ENCODE results near the gene SMG6. TPM values are rescaled to one million over a fixed set of nuclear protein-coding genes. Genes with fewer than 3 reads are reported as not detected.

SMG6 gene
- total and polyA plus RNA-seq, 2 of the 4 experiments (the other 2 are of a cell fraction): 16.3 to 30.3 TPM

DNA sequence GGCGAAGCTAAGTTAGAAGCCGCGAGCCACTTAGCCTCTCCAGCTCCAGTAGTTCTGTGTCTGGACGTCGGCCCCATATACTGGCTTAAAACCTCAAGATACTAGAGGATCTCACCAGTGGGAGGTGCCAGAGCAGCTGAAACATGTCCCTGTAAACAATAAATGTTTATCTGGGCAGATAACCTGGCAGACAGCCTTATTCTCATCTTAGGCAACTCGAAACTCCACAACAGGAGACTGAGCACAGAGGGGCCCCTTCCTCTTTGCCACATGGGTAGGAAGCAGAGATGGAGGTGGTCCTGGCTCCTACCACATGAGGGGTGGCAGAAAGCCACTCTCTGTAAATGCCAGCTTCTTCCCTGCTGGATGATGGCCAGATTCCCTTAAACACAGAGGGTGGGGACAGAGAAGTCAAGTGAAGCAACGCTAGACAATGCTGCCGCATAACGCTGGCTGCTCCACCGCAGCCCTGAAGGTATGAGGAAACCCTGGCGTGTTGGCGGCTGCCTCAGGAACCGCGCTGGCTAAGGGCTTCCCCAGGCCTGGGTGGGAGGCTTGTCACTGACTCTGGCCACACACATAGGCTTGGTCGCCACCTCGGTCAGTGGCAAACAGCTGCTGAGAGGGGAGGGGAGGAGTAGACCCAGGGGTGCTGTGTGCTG, 180.8 kb downstream of the SMG6 start (continued):
- TF ChIP-seq FOS (IDR thresholded peaks at IDR 0.05; ENCODE audit: low read depth, low read length) (no peak), NFE2L2 (IDR thresholded peaks at IDR 0.05; ENCODE audit: low read depth, low read length) (peak; percentile 1; the same call in 1 of the 2 replicates)

DNA sequence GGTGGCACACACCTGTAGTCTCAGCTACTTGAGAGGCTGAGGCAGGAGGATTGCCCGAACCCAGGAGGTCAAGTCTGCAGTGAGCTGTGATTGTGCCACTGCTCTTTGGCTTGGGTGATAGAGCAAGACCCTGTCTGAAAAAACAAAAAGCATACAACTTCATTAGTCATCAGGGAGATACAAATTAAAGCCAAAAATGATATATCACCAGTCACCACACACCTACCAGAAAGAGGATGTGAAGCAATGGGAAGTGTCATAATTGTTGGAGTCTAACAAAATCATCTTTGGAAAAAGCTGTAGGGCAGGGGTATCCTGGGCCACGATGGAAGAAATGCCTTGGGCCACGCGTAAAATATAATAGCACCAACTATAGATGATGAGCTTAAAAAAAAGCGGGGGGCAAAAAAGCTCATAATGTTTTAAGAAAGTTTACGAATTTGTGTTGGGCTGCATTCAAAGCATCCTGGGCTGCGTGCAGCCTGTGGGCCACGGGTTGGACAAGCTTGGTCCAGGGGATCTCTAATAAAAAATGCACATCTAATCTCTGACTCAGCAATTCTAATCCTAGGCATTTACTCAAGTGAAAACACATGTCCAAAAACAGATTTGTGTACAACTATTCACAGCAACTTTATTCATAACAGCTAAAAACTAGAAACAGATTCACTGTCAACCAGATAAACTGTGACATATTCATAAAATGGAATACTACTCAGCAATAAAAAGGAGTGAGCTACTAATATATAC, 182.8 kb downstream of the SMG6 start:
- DNase-seq: peak; percentile 37
- no TSS peak for BruUV-seq (replicated peaks)
- H3K4me1 ChIP-seq (ENCODE audit: control insufficient read depth, insufficient read depth, low read length): peaks cover 23% of the 10 kb centered on the region
- no peak overlapping the region for H2AFZ ChIP-seq (replicated peaks; ENCODE audit: low read length, poor library complexity)
- no peak overlapping the region for H3K18ac ChIP-seq (ENCODE audit: low read depth, low read length)
- H3K23ac ChIP-seq (ENCODE audit: low read depth, low read length): no peak overlapping the region
- H2AK5ac ChIP-seq (ENCODE audit: low read depth, low read length): 0 out of 2 replicates have a peak overlapping the region, but pooled peaks have one; percentile 29
- H3K9me3 ChIP-seq (ENCODE audit: control insufficient read depth, insufficient read depth, low read length): no peaks in the 10 kb centered on the region
- H3K56ac ChIP-seq (ENCODE audit: extremely low read depth, insufficient read depth, low read length): no peak overlapping the region
- no peak overlapping the region for H4K5ac ChIP-seq (ENCODE audit: low read depth, low read length)
- peaks cover 13% of the 10 kb centered on the region for H3K9me1 ChIP-seq (ENCODE audit: insufficient read depth, low read length)
- intact Hi-C loops (cut with micrococcal nuclease): no loop called here
- CTCF ChIA-PET: interaction anchor here (1.1 to 1.4 kb wide), 2 partner anchors 13 to 62 kb away, joined by 4 read pairs; no protein-coding TSS in a partner anchor
- no peaks in the 10 kb centered on the region for H3K36me3 ChIP-seq (ENCODE audit: control insufficient read depth, insufficient read depth, low read length)
- no peak overlapping the region for H3K9ac ChIP-seq (ENCODE audit: low read depth, low read length)
- no peak overlapping the region for H3K4ac ChIP-seq (ENCODE audit: low read depth, low read length)
- 100% methylated on average over 1 of the region's 8 CpGs; no CpG with 5 or more reads in 1 of the 2 experiments for WGBS, 2 experiments (ENCODE audit: extremely low coverage in 2 of 2, insufficient read length in 1 of 2)
- 0 out of 3 replicates have a peak overlapping the region, but pooled peaks have one; percentile 17 for H2BK15ac ChIP-seq (ENCODE audit: low read depth, low read length)
- H3K27ac ChIP-seq (ENCODE audit: insufficient read depth, low read length): no peak overlapping the region; the same call in 1 of the 2 replicates
- H2AK9ac ChIP-seq (replicated peaks; ENCODE audit: low read depth, low read length, poor library complexity): no peak overlapping the region
- no peak overlapping the region for H4K8ac ChIP-seq (ENCODE audit: low read depth in 2 of 2, low read length in 2 of 2)
- H2BK5ac ChIP-seq (ENCODE audit: low read depth, low read length, poor library complexity, severe bottlenecking): no peak overlapping the region
- no peak overlapping the region for H4K91ac ChIP-seq (ENCODE audit: insufficient read depth, low read depth, low read length)
- TF ChIP-seq MAFK (IDR thresholded peaks at IDR 0.05; ENCODE audit: low read depth, low read length) (peak; percentile 94), RAD21 (IDR thresholded peaks at IDR 0.05; ENCODE audit: low read length) (no peak), CEBPB (IDR thresholded peaks at IDR 0.05; ENCODE audit: low read depth, low read length) (peak; percentile 45; the same call in 1 of the 2 replicates), FOS (IDR thresholded peaks at IDR 0.05; ENCODE audit: low read depth, low read length) (no peak), NFE2L2 (IDR thresholded peaks at IDR 0.05; ENCODE audit: low read depth, low read length) (peak; percentile 63)
- H3K14ac ChIP-seq (replicated peaks; ENCODE audit: low read depth, low read length): no peak overlapping the region; the same call in 1 of the 2 replicates
- H3K79me1 ChIP-seq (ENCODE audit: low read depth in 1 of 2, low read length in 2 of 2): peaks cover 2 to 54% of the 10 kb centered on the region in 2 experiments; a peak in 3 of 4 replicates
- H3K4me2 ChIP-seq (ENCODE audit: low read depth, low read length): no peak overlapping the region
- dilution Hi-C loops (cut with HindIII; ENCODE audit: low sequenced_read_pairs, unreplicated experiment): no loop called here
- H3K27me3 ChIP-seq (ENCODE audit: control insufficient read depth, insufficient read depth, low read length): no peaks in the 10 kb centered on the region
- no peak overlapping the region for H3K4me3 ChIP-seq (ENCODE audit: insufficient read depth, low read depth, low read length)
- H4K20me1 ChIP-seq (ENCODE audit: insufficient read depth, low read length): no peaks in the 10 kb centered on the region
- peak overlapping the region; percentile 3; the same call in 1 of the 2 replicates for H2BK20ac ChIP-seq (ENCODE audit: low read depth, low read length)
- ATAC-seq (ENCODE audit: low read depth): no peak
- in situ Hi-C loops (cut with MboI; ENCODE audit: low sequenced_read_pairs): no loop called here
- POLR2A ChIA-PET (ENCODE audit: unreplicated experiment): no interaction called here
- H2BK120ac ChIP-seq (ENCODE audit: low read depth, low read length): no peak overlapping the region
